GM12878 (cell line): ENCODE measurements around the gene CCDC197. TPM values are rescaled to one million over a fixed set of nuclear protein-coding genes. Genes with fewer than 3 reads are reported as not detected.
A peak's percentile ranks its signal among the peaks of the same experiment; 100 is the strongest.

Experiments used
- BRCA1 ChIP-seq: IDR thresholded peaks from 2 replicates; pipeline ENCODE4 v1.6.1; 2011; ENCODE audit warnings: low read depth, low read length, improper control_type of control experiment
- CHD1 ChIP-seq: IDR thresholded peaks from 2 replicates; pipeline ENCODE4 v1.6.1; 2012; ENCODE audit warnings: low read depth, low read length, improper control_type of control experiment
- HDAC2 ChIP-seq: fragments of 200-600 bp; sonication (generic); IDR thresholded peaks from 2 replicates; pipeline ENCODE4 v1.6.1; 2017
- HDAC6 ChIP-seq: fragments of 200-600 bp; sonication (generic); IDR thresholded peaks from one replicate; pipeline ENCODE4 v1.8.0; 2017; ENCODE audit warnings: antibody characterized with exemption; ENCODE audit not compliant: unreplicated experiment
- MEF2B ChIP-seq: fragments of 450-650 bp; IDR thresholded peaks from 2 replicates; pipeline ENCODE4 v1.6.1; 2018; ENCODE audit warnings: mild to moderate bottlenecking, moderate library complexity; ENCODE audit not compliant: partially characterized antibody, poor library complexity, severe bottlenecking
- MTA2 ChIP-seq: fragments of 450-650 bp; IDR thresholded peaks from 2 replicates; pipeline ENCODE4 v1.6.1; 2016; ENCODE audit warnings: low read depth, mild to moderate bottlenecking, moderate library complexity
- MTA3 ChIP-seq: IDR thresholded peaks from 2 replicates; pipeline ENCODE4 v1.6.1; 2012; ENCODE audit warnings: low read length, inconsistent platforms, borderline replicate concordance
- MXI1 ChIP-seq: fragments of 150-350 bp; IDR thresholded peaks from 2 replicates; pipeline ENCODE4 v1.6.1; 2011; ENCODE audit warnings: low read depth, mild to moderate bottlenecking, inconsistent platforms, low read length, improper control_type of control experiment
- NRF1 ChIP-seq: conservative IDR thresholded peaks from 2 replicates; pipeline ENCODE4 v1.6.1; 2011; ENCODE audit warnings: mild to moderate bottlenecking, low read depth, low read length, improper control_type of control experiment
- SMAD5 ChIP-seq: IDR thresholded peaks from 2 replicates; pipeline ENCODE4 v1.6.1; 2016; ENCODE audit warnings: antibody characterized with exemption, low read depth
- SUPT20H ChIP-seq: IDR thresholded peaks from 2 replicates; pipeline ENCODE4 v1.6.1; 2011; ENCODE audit warnings: low read depth, mild to moderate bottlenecking, low read length, moderate library complexity, borderline replicate concordance; ENCODE audit not compliant: control insufficient read depth
- YBX1 ChIP-seq: fragments of 450-650 bp; IDR thresholded peaks from 2 replicates; pipeline ENCODE4 v1.6.1; 2016; ENCODE audit warnings: antibody characterized with exemption
- ZNF207 ChIP-seq: fragments of 450-650 bp; IDR thresholded peaks from 2 replicates; pipeline ENCODE4 v1.6.1; 2014; ENCODE audit warnings: antibody characterized with exemption, mild to moderate bottlenecking, borderline replicate concordance
- polyA plus RNA-seq, 11 experiments: library from polyadenylated mRNA; depleted of rRNA in 4 of 11; unstranded in 6 of 11; stranded (reverse) in 5 of 11; fragments of >200 nt; fragmentation: Nextera tagmentation in 4 of 11; fragmentation: Illumina TruSeq in 1 of 11; extraction: Ambion mirVana in 4 of 11; extraction: Trizol in 1 of 11; gene quantifications; 1 replicate in 1 of 11; 2 replicates in 10 of 11; pipeline versions ENCODE4 v1.2.1 to v1.2.3, GENCODE V29; 2011 to 2016; ENCODE audit warnings: inconsistent platforms in 2 of 11, missing spikeins in 2 of 11, low read depth in 1 of 11
- total RNA-seq, 4 experiments: library from RNA; depleted of rRNA in 3 of 4; stranded (reverse); fragments of >200 nt in 3 of 4; fragmentation: Illumina TruSeq in 1 of 4; extraction: Trizol in 1 of 4; gene quantifications; 2 replicates each; pipeline versions ENCODE4 v1.2.1 to v1.2.3, GENCODE V29; 2013 to 2021
- TF ChIP-seq, protein P1 (sequence below): fragments of 450-650 bp; IDR thresholded peaks from 2 replicates; pipeline ENCODE4 v1.6.1; 2016; ENCODE audit warnings: mild to moderate bottlenecking
- TF ChIP-seq, protein P2 (sequence below): fragments of 450-650 bp; IDR thresholded peaks from 2 replicates; pipeline ENCODE4 v1.6.1; 2017; ENCODE audit warnings: mild to moderate bottlenecking, low read depth, inconsistent platforms; ENCODE audit not compliant: poor library complexity, severe bottlenecking
- TF ChIP-seq, protein P3 (sequence below): IDR thresholded peaks from 2 replicates; pipeline ENCODE4 v1.6.1; 2012; ENCODE audit warnings: low read depth, low read length, improper control_type of control experiment
- TF ChIP-seq, protein P4 (sequence below): fragments of 450-650 bp; IDR thresholded peaks from 2 replicates; pipeline ENCODE4 v1.6.1; 2016; ENCODE audit warnings: mild to moderate bottlenecking, moderate library complexity, borderline replicate concordance
- TF ChIP-seq, protein P5 (sequence below): fragments of 450-650 bp; IDR thresholded peaks from 2 replicates; pipeline ENCODE4 v1.6.1; 2018; ENCODE audit warnings: borderline replicate concordance, mild to moderate bottlenecking; ENCODE audit not compliant: partially characterized antibody

The CCDC197 gene
- total and polyA plus RNA-seq, 10 of the 15 experiments (the other 5 are each of a cell fraction or from before 2014, with no cell fraction given), result 0.12 TPM; not detected in 9

DNA sequence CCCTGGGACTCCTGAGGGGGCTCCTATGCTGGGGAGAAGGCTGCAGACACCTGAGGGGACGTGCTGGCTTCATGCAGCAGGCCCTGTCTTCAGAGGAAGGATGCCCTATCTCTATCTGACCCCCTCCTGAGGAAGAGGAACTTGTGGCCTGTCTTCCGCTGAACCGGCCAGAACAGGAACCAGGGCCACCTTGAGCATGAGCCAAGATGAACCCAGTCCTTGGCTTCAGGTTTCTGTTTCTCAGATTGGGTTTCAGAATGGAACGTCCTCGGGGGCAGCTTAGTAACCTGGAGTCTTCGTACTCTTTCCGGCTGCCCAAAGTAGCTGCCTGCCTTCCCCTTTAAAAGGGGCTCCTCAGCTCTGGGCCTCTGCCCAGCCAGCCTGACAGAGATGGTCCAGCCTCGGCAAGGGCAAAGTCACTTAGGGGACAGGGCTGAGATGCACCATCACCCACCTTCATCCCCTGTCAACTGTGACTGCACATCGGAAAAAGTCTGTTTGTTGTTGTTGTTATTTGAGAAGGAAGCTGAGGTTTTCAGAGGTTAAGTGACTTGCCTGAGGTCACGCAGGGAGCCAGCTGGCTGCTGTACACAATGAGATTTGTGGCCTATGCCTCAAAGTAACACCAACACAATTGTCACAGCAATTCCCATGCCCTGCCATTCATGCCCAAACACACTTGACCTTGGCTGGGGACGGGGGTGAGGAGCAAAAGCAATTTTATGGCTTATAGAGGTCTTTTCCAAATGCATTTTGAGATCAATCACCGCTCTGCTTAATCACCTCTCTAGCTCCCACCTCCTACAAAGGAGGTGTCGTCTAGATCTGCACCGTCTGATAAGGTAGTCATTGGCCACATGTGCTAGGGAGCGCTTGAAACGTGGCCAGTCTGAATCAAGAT, 34.1 kb upstream of the CCDC197 start (continued):
- TF ChIP-seq, protein P1, sequence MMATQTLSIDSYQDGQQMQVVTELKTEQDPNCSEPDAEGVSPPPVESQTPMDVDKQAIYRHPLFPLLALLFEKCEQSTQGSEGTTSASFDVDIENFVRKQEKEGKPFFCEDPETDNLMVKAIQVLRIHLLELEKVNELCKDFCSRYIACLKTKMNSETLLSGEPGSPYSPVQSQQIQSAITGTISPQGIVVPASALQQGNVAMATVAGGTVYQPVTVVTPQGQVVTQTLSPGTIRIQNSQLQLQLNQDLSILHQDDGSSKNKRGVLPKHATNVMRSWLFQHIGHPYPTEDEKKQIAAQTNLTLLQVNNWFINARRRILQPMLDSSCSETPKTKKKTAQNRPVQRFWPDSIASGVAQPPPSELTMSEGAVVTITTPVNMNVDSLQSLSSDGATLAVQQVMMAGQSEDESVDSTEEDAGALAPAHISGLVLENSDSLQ, result peak; percentile 70
- TF ChIP-seq HDAC2, result no peak
- TF ChIP-seq, protein P2, sequence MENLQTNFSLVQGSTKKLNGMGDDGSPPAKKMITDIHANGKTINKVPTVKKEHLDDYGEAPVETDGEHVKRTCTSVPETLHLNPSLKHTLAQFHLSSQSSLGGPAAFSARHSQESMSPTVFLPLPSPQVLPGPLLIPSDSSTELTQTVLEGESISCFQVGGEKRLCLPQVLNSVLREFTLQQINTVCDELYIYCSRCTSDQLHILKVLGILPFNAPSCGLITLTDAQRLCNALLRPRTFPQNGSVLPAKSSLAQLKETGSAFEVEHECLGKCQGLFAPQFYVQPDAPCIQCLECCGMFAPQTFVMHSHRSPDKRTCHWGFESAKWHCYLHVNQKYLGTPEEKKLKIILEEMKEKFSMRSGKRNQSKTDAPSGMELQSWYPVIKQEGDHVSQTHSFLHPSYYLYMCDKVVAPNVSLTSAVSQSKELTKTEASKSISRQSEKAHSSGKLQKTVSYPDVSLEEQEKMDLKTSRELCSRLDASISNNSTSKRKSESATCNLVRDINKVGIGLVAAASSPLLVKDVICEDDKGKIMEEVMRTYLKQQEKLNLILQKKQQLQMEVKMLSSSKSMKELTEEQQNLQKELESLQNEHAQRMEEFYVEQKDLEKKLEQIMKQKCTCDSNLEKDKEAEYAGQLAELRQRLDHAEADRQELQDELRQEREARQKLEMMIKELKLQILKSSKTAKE, result peak; percentile 78
- no peak for TF ChIP-seq NRF1
- no peak for TF ChIP-seq BRCA1
- TF ChIP-seq HDAC6, result no peak
- no peak for TF ChIP-seq SUPT20H
- no peak for TF ChIP-seq SMAD5
- TF ChIP-seq MTA2, result peak; percentile 72
- TF ChIP-seq, protein P3, sequence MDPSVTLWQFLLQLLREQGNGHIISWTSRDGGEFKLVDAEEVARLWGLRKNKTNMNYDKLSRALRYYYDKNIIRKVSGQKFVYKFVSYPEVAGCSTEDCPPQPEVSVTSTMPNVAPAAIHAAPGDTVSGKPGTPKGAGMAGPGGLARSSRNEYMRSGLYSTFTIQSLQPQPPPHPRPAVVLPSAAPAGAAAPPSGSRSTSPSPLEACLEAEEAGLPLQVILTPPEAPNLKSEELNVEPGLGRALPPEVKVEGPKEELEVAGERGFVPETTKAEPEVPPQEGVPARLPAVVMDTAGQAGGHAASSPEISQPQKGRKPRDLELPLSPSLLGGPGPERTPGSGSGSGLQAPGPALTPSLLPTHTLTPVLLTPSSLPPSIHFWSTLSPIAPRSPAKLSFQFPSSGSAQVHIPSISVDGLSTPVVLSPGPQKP, result peak; percentile 28; the same call in 1 of the 2 replicates
- TF ChIP-seq, protein P4, sequence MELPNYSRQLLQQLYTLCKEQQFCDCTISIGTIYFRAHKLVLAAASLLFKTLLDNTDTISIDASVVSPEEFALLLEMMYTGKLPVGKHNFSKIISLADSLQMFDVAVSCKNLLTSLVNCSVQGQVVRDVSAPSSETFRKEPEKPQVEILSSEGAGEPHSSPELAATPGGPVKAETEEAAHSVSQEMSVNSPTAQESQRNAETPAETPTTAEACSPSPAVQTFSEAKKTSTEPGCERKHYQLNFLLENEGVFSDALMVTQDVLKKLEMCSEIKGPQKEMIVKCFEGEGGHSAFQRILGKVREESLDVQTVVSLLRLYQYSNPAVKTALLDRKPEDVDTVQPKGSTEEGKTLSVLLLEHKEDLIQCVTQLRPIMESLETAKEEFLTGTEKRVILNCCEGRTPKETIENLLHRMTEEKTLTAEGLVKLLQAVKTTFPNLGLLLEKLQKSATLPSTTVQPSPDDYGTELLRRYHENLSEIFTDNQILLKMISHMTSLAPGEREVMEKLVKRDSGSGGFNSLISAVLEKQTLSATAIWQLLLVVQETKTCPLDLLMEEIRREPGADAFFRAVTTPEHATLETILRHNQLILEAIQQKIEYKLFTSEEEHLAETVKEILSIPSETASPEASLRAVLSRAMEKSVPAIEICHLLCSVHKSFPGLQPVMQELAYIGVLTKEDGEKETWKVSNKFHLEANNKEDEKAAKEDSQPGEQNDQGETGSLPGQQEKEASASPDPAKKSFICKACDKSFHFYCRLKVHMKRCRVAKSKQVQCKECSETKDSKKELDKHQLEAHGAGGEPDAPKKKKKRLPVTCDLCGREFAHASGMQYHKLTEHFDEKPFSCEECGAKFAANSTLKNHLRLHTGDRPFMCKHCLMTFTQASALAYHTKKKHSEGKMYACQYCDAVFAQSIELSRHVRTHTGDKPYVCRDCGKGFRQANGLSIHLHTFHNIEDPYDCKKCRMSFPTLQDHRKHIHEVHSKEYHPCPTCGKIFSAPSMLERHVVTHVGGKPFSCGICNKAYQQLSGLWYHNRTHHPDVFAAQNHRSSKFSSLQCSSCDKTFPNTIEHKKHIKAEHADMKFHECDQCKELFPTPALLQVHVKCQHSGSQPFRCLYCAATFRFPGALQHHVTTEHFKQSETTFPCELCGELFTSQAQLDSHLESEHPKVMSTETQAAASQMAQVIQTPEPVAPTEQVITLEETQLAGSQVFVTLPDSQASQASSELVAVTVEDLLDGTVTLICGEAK, result no peak; the same call in 1 of the 2 replicates
- TF ChIP-seq ZNF207, result peak; percentile 28; the same call in 1 of the 2 replicates
- TF ChIP-seq CHD1, result no peak
- no peak for TF ChIP-seq MTA3
- peak; percentile 69 for TF ChIP-seq MEF2B
- TF ChIP-seq, protein P5, sequence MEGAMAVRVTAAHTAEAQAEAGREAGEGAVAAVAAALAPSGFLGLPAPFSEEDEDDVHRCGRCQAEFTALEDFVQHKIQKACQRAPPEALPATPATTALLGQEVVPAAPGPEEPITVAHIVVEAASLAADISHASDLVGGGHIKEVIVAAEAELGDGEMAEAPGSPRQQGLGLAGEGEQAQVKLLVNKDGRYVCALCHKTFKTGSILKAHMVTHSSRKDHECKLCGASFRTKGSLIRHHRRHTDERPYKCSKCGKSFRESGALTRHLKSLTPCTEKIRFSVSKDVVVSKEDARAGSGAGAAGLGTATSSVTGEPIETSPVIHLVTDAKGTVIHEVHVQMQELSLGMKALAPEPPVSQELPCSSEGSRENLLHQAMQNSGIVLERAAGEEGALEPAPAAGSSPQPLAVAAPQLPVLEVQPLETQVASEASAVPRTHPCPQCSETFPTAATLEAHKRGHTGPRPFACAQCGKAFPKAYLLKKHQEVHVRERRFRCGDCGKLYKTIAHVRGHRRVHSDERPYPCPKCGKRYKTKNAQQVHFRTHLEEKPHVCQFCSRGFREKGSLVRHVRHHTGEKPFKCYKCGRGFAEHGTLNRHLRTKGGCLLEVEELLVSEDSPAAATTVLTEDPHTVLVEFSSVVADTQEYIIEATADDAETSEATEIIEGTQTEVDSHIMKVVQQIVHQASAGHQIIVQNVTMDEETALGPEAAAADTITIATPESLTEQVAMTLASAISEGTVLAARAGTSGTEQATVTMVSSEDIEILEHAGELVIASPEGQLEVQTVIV, result no peak
- TF ChIP-seq MXI1, result peak; percentile 48; the same call in 1 of the 2 replicates
- no peak for TF ChIP-seq YBX1
